Immature natural killer cell (primary cell): ENCODE data around the gene NCR3LG1. TPM values are rescaled to one million over a fixed set of nuclear protein-coding genes. Genes with fewer than 3 reads are reported as not detected.

Experiments
- DNase-seq, 3 donors: peaks; one replicate each; pipeline ENCODE4 v3.0.0; 2022; ENCODE audit warnings: mixed read lengths in 1 of 3
- H3K27ac Mint-ChIP-seq, 6 donors: one replicate each; pipeline ENCODE4 v1.8.0; 2020; ENCODE audit warnings: mixed read lengths in 6 of 6, mild to moderate bottlenecking in 5 of 6, inconsistent platforms in 4 of 6, moderate library complexity in 3 of 6
- H3K27me3 Mint-ChIP-seq, 3 donors: one replicate each; pipeline ENCODE4 v1.8.0; 2020 to 2021; ENCODE audit warnings: low read depth in 3 of 3, mild to moderate bottlenecking in 3 of 3, mixed read lengths in 3 of 3, moderate library complexity in 3 of 3, inconsistent platforms in 1 of 3
- H3K36me3 Mint-ChIP-seq, 3 donors: one replicate each; pipeline ENCODE4 v1.8.0; 2020; ENCODE audit warnings: mixed read lengths in 3 of 3, inconsistent platforms in 2 of 3, mild to moderate bottlenecking in 2 of 3
- H3K4me1 Mint-ChIP-seq, 2 donors: one replicate each; pipeline ENCODE4 v1.8.0; 2020; ENCODE audit warnings: inconsistent platforms in 2 of 2, mild to moderate bottlenecking in 2 of 2, mixed read lengths in 2 of 2, moderate library complexity in 1 of 2
- H3K4me3 Mint-ChIP-seq, 5 donors: one replicate each; pipeline ENCODE4 v1.8.0; 2020; ENCODE audit warnings: mild to moderate bottlenecking in 5 of 5, mixed read lengths in 5 of 5, inconsistent platforms in 3 of 5, moderate library complexity in 3 of 5
- H3K9me3 Mint-ChIP-seq, 6 donors: one replicate each; pipeline ENCODE4 v1.8.0; 2020; ENCODE audit warnings: mild to moderate bottlenecking in 6 of 6, mixed read lengths in 6 of 6, inconsistent platforms in 4 of 6, moderate library complexity in 3 of 6
- polyA plus RNA-seq, 3 donors: library from polyadenylated mRNA; unstranded; fragments of 300-500 nt; fragmentation: Illumina TruSeq; gene quantifications; one replicate each; pipeline ENCODE4 v1.2.3, GENCODE V29; 2021

The NCR3LG1 gene
- polyA plus RNA-seq, 3 donors from 2014 or later: 0.24 to 0.49 TPM; not detected in 1

DNA sequence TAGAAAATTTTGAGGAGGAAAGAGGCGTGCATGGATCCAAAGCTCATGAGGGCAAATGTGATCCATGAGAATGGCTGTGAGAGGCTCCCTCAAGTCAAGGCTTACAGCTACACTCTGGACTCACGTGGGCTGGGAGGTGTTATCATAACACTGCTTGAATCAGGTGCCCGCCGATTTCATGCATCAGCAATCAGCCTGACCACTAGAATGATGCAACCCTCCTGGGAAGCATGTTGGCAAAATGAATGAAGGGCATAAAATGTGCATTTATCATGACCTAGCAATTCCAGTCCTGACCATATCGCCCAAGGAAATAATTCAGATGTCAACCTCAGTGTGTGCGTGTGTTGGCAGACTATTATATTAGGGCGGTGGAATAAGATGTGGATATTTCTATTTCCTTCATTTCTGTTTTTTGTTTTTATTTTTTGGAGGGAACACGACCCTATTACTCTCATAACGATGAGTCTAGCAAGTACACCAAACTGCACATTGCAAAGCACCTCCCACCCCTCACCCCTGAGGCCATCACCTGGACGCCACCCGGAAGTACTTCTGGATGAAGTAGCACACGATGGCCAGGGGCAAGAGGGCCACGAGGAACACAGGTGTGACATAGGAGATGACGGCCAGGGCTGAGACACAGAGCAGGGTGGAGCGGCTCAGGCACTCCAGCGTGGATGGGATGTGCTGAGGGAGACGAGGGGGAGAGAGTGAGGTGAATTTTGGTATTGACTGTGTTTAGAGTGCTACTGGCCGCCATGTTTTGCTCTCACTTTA, 52.6 kb downstream of the NCR3LG1 start:
- no peak overlapping the region for H3K27ac Mint-ChIP-seq

DNA sequence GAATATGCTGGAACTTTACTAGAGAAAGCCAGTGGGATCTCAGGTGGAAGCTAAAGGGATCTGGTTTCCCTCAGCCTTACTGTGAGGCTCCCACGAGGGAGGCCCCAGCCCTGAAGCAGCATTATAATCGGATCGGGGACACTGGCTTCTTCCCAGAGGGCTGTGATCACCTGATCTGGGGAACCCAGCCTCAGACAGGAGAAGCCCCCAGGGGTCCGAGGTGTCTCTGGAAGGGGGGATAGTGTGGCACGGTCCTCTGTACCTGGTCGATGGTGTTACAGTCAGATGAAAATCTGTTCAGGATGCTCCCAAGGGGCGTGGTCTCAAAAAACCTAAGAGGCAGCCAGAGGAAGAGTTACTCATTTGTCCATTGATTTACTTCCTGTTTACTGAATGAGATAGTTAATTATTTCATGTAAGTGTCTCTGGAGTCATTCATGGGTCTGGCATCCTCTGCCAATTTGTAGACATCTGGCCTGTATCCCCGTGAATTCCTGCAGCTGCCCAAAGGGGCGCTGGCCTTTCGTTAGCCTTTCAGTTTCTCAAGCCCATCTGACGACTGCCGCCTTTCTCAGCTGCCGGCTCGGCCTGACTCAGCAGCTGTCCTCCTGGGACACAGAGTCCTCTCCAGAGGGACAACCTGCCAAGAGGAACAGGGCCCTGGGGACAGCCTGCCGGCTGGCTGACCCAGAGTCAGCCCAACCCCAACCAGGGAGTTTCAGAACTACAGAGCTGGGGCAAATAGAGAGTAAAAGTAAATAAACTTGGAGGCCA, 53.8 kb downstream of the NCR3LG1 start:
- H3K9me3 Mint-ChIP-seq: no peaks in the 10 kb centered on the region
- no peaks in the 10 kb centered on the region for H3K4me1 Mint-ChIP-seq
- peaks cover 0 to 8% (median 4%) of the 10 kb centered on the region in 3 donors for H3K27me3 Mint-ChIP-seq
- no peak overlapping the region for H3K4me3 Mint-ChIP-seq
- no peak overlapping the region for H3K27ac Mint-ChIP-seq
- no peaks in the 10 kb centered on the region for H3K36me3 Mint-ChIP-seq
- DNase-seq: no peak

More for the DNA sequence above, 52.6 kb downstream of the NCR3LG1 start:
- Mint-ChIP-seq H3K36me3 (no peaks in the 10 kb centered on the region), H3K4me1 (no peaks in the 10 kb centered on the region), H3K27me3 (peaks cover 3 to 9% (median 7%) of the 10 kb centered on the region in 3 donors), H3K9me3 (no peaks in the 10 kb centered on the region), H3K4me3 (no peak overlapping the region)
- no peak for DNase-seq

GRCh38 chr11:17406082-17406817, 54.6 kb downstream of the NCR3LG1 start:
- H3K27ac Mint-ChIP-seq: no peak overlapping the region
- H3K27me3 Mint-ChIP-seq: peaks cover 0 to 8% (median 4%) of the 10 kb centered on the region in 3 donors
- H3K9me3 Mint-ChIP-seq: no peaks in the 10 kb centered on the region
- no peak for DNase-seq
- H3K36me3 Mint-ChIP-seq: no peaks in the 10 kb centered on the region
- no peak overlapping the region for H3K4me3 Mint-ChIP-seq
- H3K4me1 Mint-ChIP-seq: no peaks in the 10 kb centered on the region

GRCh38 chr11:17406818-17407149, 55.2 kb downstream of the NCR3LG1 start:
- H3K4me3 Mint-ChIP-seq: no peak overlapping the region
- peaks cover 0 to 8% (median 6%) of the 10 kb centered on the region in 3 donors for H3K27me3 Mint-ChIP-seq
- H3K27ac Mint-ChIP-seq: no peak overlapping the region
- no peak for DNase-seq
- H3K9me3 Mint-ChIP-seq: no peaks in the 10 kb centered on the region
- H3K36me3 Mint-ChIP-seq: no peaks in the 10 kb centered on the region
- H3K4me1 Mint-ChIP-seq: no peaks in the 10 kb centered on the region

GRCh38 chr11:17407575-17407974, 56.0 kb downstream of the NCR3LG1 start:
- Mint-ChIP-seq H3K36me3 (no peaks in the 10 kb centered on the region), H3K27me3 (peaks cover 0 to 7% (median 6%) of the 10 kb centered on the region in 3 donors), H3K4me3 (no peak overlapping the region), H3K9me3 (no peaks in the 10 kb centered on the region), H3K4me1 (no peaks in the 10 kb centered on the region), H3K27ac (no peak overlapping the region)
- no peak for DNase-seq

DNA sequence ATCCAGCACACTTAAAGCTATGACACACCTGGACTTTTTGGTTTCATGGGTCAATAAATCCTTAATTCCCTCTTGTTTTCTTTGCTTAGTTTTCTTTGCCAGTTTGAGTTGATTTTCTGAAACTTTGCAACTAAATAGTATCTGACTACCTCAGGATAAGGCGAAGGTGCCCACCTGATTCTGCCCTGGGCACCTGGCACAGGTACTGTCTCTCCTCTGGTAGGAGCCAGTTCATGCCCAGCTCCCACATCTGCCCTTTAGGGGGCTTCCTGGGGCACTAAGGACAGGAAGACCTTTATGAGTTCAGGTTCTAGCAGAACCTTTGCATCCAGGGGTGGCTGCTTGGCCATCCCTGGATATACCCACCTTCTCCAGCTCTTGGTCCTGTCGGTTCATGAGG, 56.4 kb downstream of the NCR3LG1 start:
- DNase-seq: no peak
- H3K36me3 Mint-ChIP-seq: no peaks in the 10 kb centered on the region
- H3K27ac Mint-ChIP-seq: no peak overlapping the region
- H3K4me1 Mint-ChIP-seq: no peaks in the 10 kb centered on the region
- no peak overlapping the region for H3K4me3 Mint-ChIP-seq
- H3K9me3 Mint-ChIP-seq: no peaks in the 10 kb centered on the region
- H3K27me3 Mint-ChIP-seq: peaks cover 0 to 7% (median 6%) of the 10 kb centered on the region in 3 donors

DNA sequence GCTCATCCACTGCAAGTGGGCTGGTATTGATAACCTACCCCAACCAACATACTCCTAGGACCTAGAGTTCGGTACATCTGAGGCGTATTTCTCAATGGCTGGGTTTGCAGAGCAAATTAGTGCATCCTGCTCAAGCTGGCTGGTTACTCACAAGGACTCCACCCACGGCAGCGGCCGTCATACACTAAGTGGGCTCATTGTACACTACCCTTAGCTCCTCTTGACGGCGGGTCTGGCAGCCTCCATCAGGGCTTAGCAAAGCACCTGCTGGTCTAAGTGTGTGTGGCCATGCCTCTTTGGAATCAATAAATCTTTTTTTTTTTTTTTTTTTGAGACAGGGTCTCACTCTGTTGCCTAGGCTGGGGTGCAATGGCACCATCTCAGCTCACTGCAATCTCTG, 57.0 kb downstream of the NCR3LG1 start:
- H3K9me3 Mint-ChIP-seq: peaks cover 0 to 2% (median 0%) of the 10 kb centered on the region in 6 donors
- H3K4me3 Mint-ChIP-seq: no peak overlapping the region
- H3K36me3 Mint-ChIP-seq: no peaks in the 10 kb centered on the region
- peaks cover 0 to 8% (median 6%) of the 10 kb centered on the region in 3 donors for H3K27me3 Mint-ChIP-seq
- DNase-seq: no peak
- H3K4me1 Mint-ChIP-seq: no peaks in the 10 kb centered on the region
- no peak overlapping the region for H3K27ac Mint-ChIP-seq

GRCh38 chr11:17410606-17411379, 59.2 kb downstream of the NCR3LG1 start:
- Mint-ChIP-seq H3K4me3 (no peak overlapping the region), H3K4me1 (no peaks in the 10 kb centered on the region), H3K9me3 (peaks cover 0 to 2% (median 0%) of the 10 kb centered on the region in 6 donors), H3K27me3 (peaks cover 0 to 8% (median 3%) of the 10 kb centered on the region in 3 donors), H3K27ac (no peak overlapping the region), H3K36me3 (no peaks in the 10 kb centered on the region)
- DNase-seq: no peak

DNA sequence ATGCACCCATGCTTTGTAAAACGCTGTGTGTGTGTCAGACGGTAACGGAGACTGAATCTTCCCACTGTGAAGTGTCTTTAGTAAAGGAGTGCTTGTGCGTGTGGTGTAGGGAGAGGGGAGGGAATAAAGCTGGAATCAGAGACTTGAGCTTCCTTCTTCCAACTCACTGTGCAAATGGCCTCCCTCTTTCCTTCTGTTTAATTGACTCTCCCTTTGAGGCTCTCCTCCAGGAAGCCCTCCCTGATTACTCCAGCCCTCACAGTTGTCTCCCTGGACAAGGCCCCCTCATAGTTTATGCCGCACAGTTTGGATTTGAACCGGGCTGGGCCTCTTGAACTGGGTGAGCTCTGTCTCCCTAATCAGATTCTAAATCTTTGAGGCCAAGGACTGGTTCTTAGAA, 59.8 kb downstream of the NCR3LG1 start:
- DNase-seq: no peak
- H3K27ac Mint-ChIP-seq: no peak overlapping the region
- H3K4me3 Mint-ChIP-seq: no peak overlapping the region
- peaks cover 0 to 8% (median 2%) of the 10 kb centered on the region in 3 donors for H3K27me3 Mint-ChIP-seq
- no peaks in the 10 kb centered on the region for H3K36me3 Mint-ChIP-seq
- H3K4me1 Mint-ChIP-seq: no peaks in the 10 kb centered on the region
- H3K9me3 Mint-ChIP-seq: peaks cover 0 to 2% (median 0%) of the 10 kb centered on the region in 6 donors

DNA sequence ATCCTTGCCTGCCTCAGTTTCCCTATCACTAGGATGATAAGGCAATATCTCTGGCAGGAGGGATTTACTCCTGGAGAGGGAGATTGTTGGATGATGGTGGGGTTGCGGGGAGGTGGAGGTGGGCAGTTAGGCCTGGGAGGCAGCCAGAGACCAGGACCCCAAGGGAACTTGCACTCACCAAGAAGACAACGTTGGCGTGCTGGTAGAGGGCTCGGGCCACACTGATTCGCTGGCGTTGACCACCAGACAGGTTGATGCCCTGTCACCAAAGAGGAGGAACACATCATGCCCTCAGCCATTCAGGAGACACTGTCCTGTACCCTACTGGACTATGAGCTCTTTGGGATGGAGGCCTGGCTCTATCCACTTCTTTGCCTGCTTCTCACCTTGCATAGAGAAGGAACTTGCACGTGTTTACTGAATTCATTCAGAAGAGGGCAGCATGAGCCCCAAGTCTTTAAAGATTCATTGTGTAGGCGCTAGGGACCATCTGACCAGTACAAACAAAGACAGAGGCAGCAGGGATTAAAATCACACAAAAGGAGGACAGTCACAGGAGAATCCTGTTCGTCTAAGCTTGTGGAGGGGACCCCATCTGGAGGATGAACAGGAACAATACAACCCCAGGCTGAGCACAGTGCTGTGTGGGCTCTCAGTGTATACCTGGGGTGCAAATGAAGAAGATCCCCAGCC, 61.0 kb downstream of the NCR3LG1 start:
- H3K36me3 Mint-ChIP-seq: no peaks in the 10 kb centered on the region
- DNase-seq: no peak
- H3K4me3 Mint-ChIP-seq: no peak overlapping the region
- H3K27ac Mint-ChIP-seq: no peak overlapping the region
- no peaks in the 10 kb centered on the region for H3K4me1 Mint-ChIP-seq
- peaks cover 0 to 6% (median 2%) of the 10 kb centered on the region in 3 donors for H3K27me3 Mint-ChIP-seq
- peaks cover 0 to 2% (median 0%) of the 10 kb centered on the region in 6 donors for H3K9me3 Mint-ChIP-seq

DNA sequence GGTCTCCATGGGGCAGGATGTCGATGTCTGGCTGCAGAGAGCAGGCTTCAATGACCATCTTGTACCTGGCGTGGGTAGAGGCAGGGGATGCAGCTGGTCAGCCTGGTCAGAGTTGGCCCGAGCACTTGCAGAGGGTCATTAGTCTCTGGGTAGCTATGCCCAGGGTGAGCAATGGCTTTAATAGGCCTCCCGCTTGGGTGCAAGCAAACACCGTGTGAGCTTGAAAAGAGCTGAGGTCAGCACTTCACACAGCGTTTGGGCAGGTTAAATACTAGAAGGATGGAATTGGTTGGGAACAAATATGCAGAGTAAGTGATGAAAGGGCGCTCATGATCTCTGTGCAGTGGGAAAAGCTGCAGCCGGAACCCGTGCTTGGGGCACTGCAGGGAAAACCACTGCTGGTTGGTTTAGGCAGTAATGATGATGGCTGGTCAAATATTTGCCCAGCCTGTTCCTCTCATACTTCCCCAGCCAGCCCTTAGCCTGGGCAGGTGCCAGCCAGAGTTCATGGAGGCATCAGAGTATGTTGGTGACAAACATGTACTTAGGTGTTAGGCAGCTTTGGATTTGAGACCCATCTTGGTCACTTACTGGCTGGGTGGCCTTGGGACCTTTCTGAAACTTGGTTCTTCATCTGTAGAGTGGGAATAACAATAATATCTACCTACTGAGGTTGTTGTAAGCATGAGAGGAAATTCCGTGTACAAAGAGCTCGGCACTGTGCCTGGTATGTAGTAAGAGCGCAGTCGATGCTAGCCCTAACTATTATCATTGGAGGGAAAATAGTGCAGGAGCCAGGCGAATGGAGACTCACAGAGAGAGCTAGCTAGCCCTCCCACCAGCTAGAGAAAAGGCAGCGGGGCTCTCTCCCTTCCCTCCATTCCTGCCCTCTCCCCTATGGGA, 62.1 kb downstream of the NCR3LG1 start:
- peaks cover 0 to 2% (median 2%) of the 10 kb centered on the region in 3 donors for H3K27me3 Mint-ChIP-seq
- H3K4me3 Mint-ChIP-seq: no peak overlapping the region
- H3K36me3 Mint-ChIP-seq: no peaks in the 10 kb centered on the region
- no peak for DNase-seq
- peaks cover 0 to 2% (median 0%) of the 10 kb centered on the region in 6 donors for H3K9me3 Mint-ChIP-seq
- H3K27ac Mint-ChIP-seq: no peak overlapping the region
- H3K4me1 Mint-ChIP-seq: no peaks in the 10 kb centered on the region

DNA sequence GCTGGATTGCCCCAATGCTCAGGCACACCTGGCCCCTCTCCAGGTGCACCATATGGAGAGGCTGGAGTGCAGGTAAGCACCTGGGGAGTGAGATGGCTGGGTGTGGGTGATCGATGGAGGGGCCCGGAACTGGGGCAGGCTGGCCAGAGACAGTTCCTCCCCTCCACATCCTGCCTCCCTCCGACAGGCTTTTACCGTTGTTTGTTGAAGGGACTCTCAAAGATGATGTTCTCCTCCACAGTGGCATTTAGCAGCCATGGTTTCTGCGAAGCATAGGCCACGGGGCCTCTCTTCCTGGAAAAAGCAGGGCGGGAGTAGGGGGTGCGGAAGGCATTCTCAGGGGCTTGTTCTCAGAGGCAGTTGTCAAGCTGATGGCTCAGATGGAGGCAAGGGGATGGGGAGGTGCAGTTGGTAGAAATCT, 62.7 kb downstream of the NCR3LG1 start:
- Mint-ChIP-seq H3K4me1 (no peaks in the 10 kb centered on the region), H3K9me3 (peaks cover 0 to 2% (median 0%) of the 10 kb centered on the region in 6 donors), H3K27me3 (peaks cover 0 to 2% (median 2%) of the 10 kb centered on the region in 3 donors), H3K27ac (no peak overlapping the region), H3K36me3 (no peaks in the 10 kb centered on the region), H3K4me3 (no peak overlapping the region)
- no peak for DNase-seq
